SK-N-SH (cell line): ENCODE measurements around the gene KRTAP5-3. TPM values are rescaled to one million over a fixed set of nuclear protein-coding genes. Genes with fewer than 3 reads are reported as not detected.

Experiments
- CTCF ChIA-PET: fragments of 300-600, 350-600 bp; formaldehyde crosslinking; extraction: SDS; loops from one replicate; lab custom pipeline; 2021; lab: Yijun Ruan, JAX
- POLR2A ChIA-PET: fragments of 350-600 bp; sonication (Branson Sonifier 250); formaldehyde crosslinking; extraction: SDS; loops from one replicate; lab custom pipeline; 2020; ENCODE audit warnings: antibody characterized with exemption, inconsistent platforms; lab: Yijun Ruan, JAX
- DNase-seq: peaks from one replicate; pipeline ENCODE4 v3.0.0; 2012
- H2AFZ ChIP-seq: fragments of 200-600 bp; sonication (generic); 2 replicates; pipeline ENCODE4 v1.8.1; 2016; ENCODE audit warnings: antibody characterized with exemption, mild to moderate bottlenecking, low read depth
- H3F3A ChIP-seq: fragments of 200-600 bp; sonication (generic); replicated peaks from 2 replicates; pipeline ENCODE3; 2016; ENCODE audit warnings: antibody characterized with exemption, mild to moderate bottlenecking; ENCODE audit not compliant: insufficient read depth
- H3K27ac ChIP-seq, 2 experiments: fragments of 200-500 bp in 1 of 2; fragments of 200-600 bp in 1 of 2; sonication (Bioruptor generic) in 1 of 2; sonication (generic), shearing (Covaris generic) in 1 of 2; 2 replicates each; pipeline versions ENCODE4 v1.5.1 to v1.6.1; 2014 to 2016; ENCODE audit warnings: low read depth in 2 of 2, inconsistent platforms in 1 of 2, low read length in 1 of 2, mild to moderate bottlenecking in 1 of 2, mixed read lengths in 1 of 2
- H3K27me3 ChIP-seq: fragments of 200-600 bp; sonication (generic), shearing (Covaris generic); 2 replicates; pipeline ENCODE4 v1.6.1; 2016; ENCODE audit warnings: mixed run types; ENCODE audit not compliant: insufficient read depth
- H3K36me3 ChIP-seq, 2 experiments: fragments of 200-500 bp in 1 of 2; fragments of 200-600 bp in 1 of 2; sonication (Bioruptor generic) in 1 of 2; sonication (generic) in 1 of 2; replicated peaks in 1 of 2; 2 replicates each; pipeline versions ENCODE3 to v1.5.1; 2014 to 2016; ENCODE audit warnings: low read length in 1 of 2, mild to moderate bottlenecking in 1 of 2; ENCODE audit not compliant: insufficient read depth in 2 of 2, control insufficient read depth in 1 of 2
- H3K4me1 ChIP-seq, 2 experiments: fragments of 200-500 bp in 1 of 2; fragments of 200-600 bp in 1 of 2; sonication (Bioruptor generic) in 1 of 2; sonication (generic), shearing (Covaris generic) in 1 of 2; 2 replicates each; pipeline versions ENCODE4 v1.5.1 to v1.6.1; 2014 to 2016; ENCODE audit warnings: low read depth in 1 of 2, low read length in 1 of 2, mixed run types in 1 of 2; ENCODE audit not compliant: insufficient read depth in 2 of 2, control insufficient read depth in 1 of 2
- H3K4me2 ChIP-seq: fragments of 200-600 bp; sonication (generic), shearing (Covaris generic); 2 replicates; pipeline ENCODE4 v1.6.1; 2017; ENCODE audit warnings: mixed run types
- H3K4me3 ChIP-seq, 2 experiments: fragments of 200-500 bp in 1 of 2; fragments of 200-600 bp in 1 of 2; sonication (Bioruptor generic) in 1 of 2; sonication (generic), shearing (Covaris generic) in 1 of 2; 2 replicates each; pipeline versions ENCODE4 v1.5.1 to v1.8.1; 2014 to 2016; ENCODE audit warnings: low read depth in 2 of 2, inconsistent platforms in 1 of 2, low read length in 1 of 2, mild to moderate bottlenecking in 1 of 2, mixed read lengths in 1 of 2, moderate library complexity in 1 of 2
- H3K79me2 ChIP-seq: fragments of 200-600 bp; sonication (generic); 2 replicates; pipeline ENCODE4 v1.8.1; 2017; ENCODE audit warnings: mild to moderate bottlenecking; ENCODE audit not compliant: insufficient read depth
- H3K9ac ChIP-seq: fragments of 200-600 bp; sonication (generic); 2 replicates; pipeline ENCODE4 v1.6.1; 2017; ENCODE audit warnings: mixed run types
- H3K9me2 ChIP-seq: fragments of 200-600 bp; sonication (generic); 2 replicates; pipeline ENCODE4 v1.6.1; 2017; ENCODE audit warnings: mixed run types
- H3K9me3 ChIP-seq: fragments of 200-600 bp; sonication (generic); 2 replicates; pipeline ENCODE4 v1.6.1; 2017; ENCODE audit warnings: mixed run types, mild to moderate bottlenecking, moderate library complexity
- H4K20me1 ChIP-seq: fragments of 200-600 bp; sonication (generic); 2 replicates; pipeline ENCODE4 v1.6.1; 2017; ENCODE audit warnings: mild to moderate bottlenecking, mixed run types; ENCODE audit not compliant: insufficient read depth
- CTCF ChIP-seq: fragments of 200-600 bp; sonication (generic); IDR thresholded peaks from 2 replicates; pipeline ENCODE4 v1.6.1; 2017; ENCODE audit warnings: antibody characterized with exemption, mild to moderate bottlenecking, moderate library complexity
- EZH2phosphoT487 ChIP-seq: fragments of 200-600 bp; sonication (generic); IDR thresholded peaks from 2 replicates; pipeline ENCODE4 v1.6.1; 2017; ENCODE audit warnings: low read depth, mixed run types, mild to moderate bottlenecking, antibody characterized with exemption, moderate library complexity, borderline replicate concordance
- FOSL2 ChIP-seq: IDR thresholded peaks from 2 replicates; pipeline ENCODE4 v1.4.0; 2012; ENCODE audit warnings: low read depth, mild to moderate bottlenecking, moderate library complexity, borderline replicate concordance
- FOXJ3 ChIP-seq: sonication (generic); formaldehyde crosslinking; IDR thresholded peaks from 2 replicates; pipeline ENCODE4 v1.5.1; 2020; ENCODE audit warnings: mild to moderate bottlenecking, missing genetic modification reagents
- FOXM1 ChIP-seq: IDR thresholded peaks from 2 replicates; pipeline ENCODE4 v1.4.0; 2012; ENCODE audit warnings: low read depth, mild to moderate bottlenecking
- GABPA ChIP-seq: IDR thresholded peaks from 2 replicates; pipeline ENCODE4 v1.4.0; 2012; ENCODE audit warnings: low read depth, mild to moderate bottlenecking
- IRF3 ChIP-seq: fragments of 150-350 bp; IDR thresholded peaks from 2 replicates; pipeline ENCODE4 v1.6.1; 2016; ENCODE audit warnings: mild to moderate bottlenecking, low read depth, low read length
- PBX3 ChIP-seq: IDR thresholded peaks from 2 replicates; pipeline ENCODE4; 2012
- RCOR1 ChIP-seq: fragments of 150-350 bp; IDR thresholded peaks from 2 replicates; pipeline ENCODE4 v1.6.1; 2017; ENCODE audit warnings: antibody characterized with exemption, low read length
- REST ChIP-seq: IDR thresholded peaks from 2 replicates; pipeline ENCODE4 v1.6.1; 2012; ENCODE audit warnings: mild to moderate bottlenecking, low read depth, low read length, moderate library complexity
- RFX5 ChIP-seq: IDR thresholded peaks from 2 replicates; pipeline ENCODE4 v1.6.1; 2012; ENCODE audit warnings: mild to moderate bottlenecking, improper control_type of control experiment, low read length
- RXRA ChIP-seq: IDR thresholded peaks from 2 replicates; pipeline ENCODE4 v1.4.0; 2012; ENCODE audit warnings: low read depth, mild to moderate bottlenecking, borderline replicate concordance
- SIN3A ChIP-seq: IDR thresholded peaks from 2 replicates; pipeline ENCODE4 v1.6.1; 2012; ENCODE audit warnings: low read depth, mild to moderate bottlenecking, low read length, moderate library complexity, borderline replicate concordance
- TAF1 ChIP-seq: IDR thresholded peaks from 2 replicates; pipeline ENCODE4 v1.6.1; 2012; ENCODE audit warnings: low read depth, mild to moderate bottlenecking, low read length, moderate library complexity, borderline replicate concordance
- TEAD4 ChIP-seq: IDR thresholded peaks from 2 replicates; pipeline ENCODE4 v1.4.0; 2012; ENCODE audit warnings: mild to moderate bottlenecking, borderline replicate concordance; ENCODE audit not compliant: insufficient read depth
- USF2 ChIP-seq: fragments of 150-350 bp; IDR thresholded peaks from 2 replicates; pipeline ENCODE4 v1.6.1; 2017; ENCODE audit warnings: antibody characterized with exemption, low read length, low read depth, borderline replicate concordance
- YY1 ChIP-seq: IDR thresholded peaks from 2 replicates; pipeline ENCODE4 v1.4.0; 2012; ENCODE audit warnings: low read depth, mild to moderate bottlenecking
- WGBS: methylation state at CpG from one replicate; pipeline ENCODE4 v1.1.6; 2017; ENCODE audit warnings: low lambda C conversion rate; 5-methylcytosine and 5-hydroxymethylcytosine counted together
- polyA plus RNA-seq, 3 experiments: library from polyadenylated mRNA; depleted of rRNA; stranded (reverse); fragments of >200 nt; gene quantifications; 2 replicates each; pipeline ENCODE4 v1.2.3, GENCODE V29; 2012

Gene KRTAP5-3
- polyA plus RNA-seq, 1 of the 3 experiments (the other 2 are of a cell fraction): not detected

GRCh38 chr11:1604711-1605110 is 3.6 kb downstream of the KRTAP5-3 start:
- no peak overlapping the region for H3K27ac ChIP-seq
- H3K9ac ChIP-seq: no peak overlapping the region
- TF ChIP-seq FOXM1: no peak
- no peak for TF ChIP-seq TEAD4
- TF ChIP-seq FOSL2: no peak
- no peak for TF ChIP-seq REST
- TF ChIP-seq GABPA: no peak
- TF ChIP-seq PBX3: no peak
- TF ChIP-seq YY1: no peak
- TF ChIP-seq RXRA: no peak
- TF ChIP-seq FOXJ3: no peak
- no peak for TF ChIP-seq SIN3A
- no peak overlapping the region for H2AFZ ChIP-seq
- DNase-seq: no peak
- H3K9me2 ChIP-seq: no peaks in the 10 kb centered on the region
- CTCF ChIA-PET: interaction anchor here (1.2 to 1.6 kb wide), 4 partner anchors 8 to 545 kb away, joined by 3 to 7 read pairs (median 6); partner anchors contain the start of gene KRTAP5-5
- no peaks in the 10 kb centered on the region for H4K20me1 ChIP-seq
- no peaks in the 10 kb centered on the region for H3K4me1 ChIP-seq
- WGBS: 0% methylated on average over 1 of the region's 7 CpGs
- POLR2A ChIA-PET: no interaction called here
- no peaks in the 10 kb centered on the region for H3F3A ChIP-seq
- no peaks in the 10 kb centered on the region for H3K9me3 ChIP-seq
- H3K27me3 ChIP-seq: peaks cover 16% of the 10 kb centered on the region; the same call in 1 of the 2 replicates
- H3K36me3 ChIP-seq: no peaks in the 10 kb centered on the region
- no peaks in the 10 kb centered on the region for H3K79me2 ChIP-seq
- H3K4me2 ChIP-seq: no peak overlapping the region
- H3K4me3 ChIP-seq: no peak overlapping the region

GRCh38 chr11:1604181-1604580 is 4.1 kb downstream of the KRTAP5-3 start:
- no peaks in the 10 kb centered on the region for H4K20me1 ChIP-seq
- H3K9me2 ChIP-seq: no peaks in the 10 kb centered on the region
- H3K36me3 ChIP-seq: no peaks in the 10 kb centered on the region
- no peak for DNase-seq
- no peak overlapping the region for H2AFZ ChIP-seq
- POLR2A ChIA-PET: no interaction called here
- WGBS: 38% methylated on average over 1 of the region's 11 CpGs
- no peak overlapping the region for H3K4me2 ChIP-seq
- H3K27ac ChIP-seq: no peak overlapping the region
- no peak overlapping the region for H3K9ac ChIP-seq
- no peaks in the 10 kb centered on the region for H3K79me2 ChIP-seq
- CTCF ChIA-PET: no interaction called here
- H3K27me3 ChIP-seq: peaks cover 16% of the 10 kb centered on the region; the same call in 1 of the 2 replicates
- no peaks in the 10 kb centered on the region for H3K4me1 ChIP-seq
- H3K9me3 ChIP-seq: no peaks in the 10 kb centered on the region
- no peak overlapping the region for H3K4me3 ChIP-seq
- H3F3A ChIP-seq: no peaks in the 10 kb centered on the region
- TF ChIP-seq CTCF: no peak
- no peak for TF ChIP-seq FOSL2
- no peak for TF ChIP-seq RCOR1
- no peak for TF ChIP-seq RFX5
- TF ChIP-seq EZH2phosphoT487: no peak
- no peak for TF ChIP-seq RXRA
- no peak for TF ChIP-seq TAF1
- no peak for TF ChIP-seq FOXJ3
- no peak for TF ChIP-seq IRF3
- no peak for TF ChIP-seq YY1
- TF ChIP-seq USF2: no peak
